ENCODE data around the gene FAM200A.

The FAM200A gene

DNA sequence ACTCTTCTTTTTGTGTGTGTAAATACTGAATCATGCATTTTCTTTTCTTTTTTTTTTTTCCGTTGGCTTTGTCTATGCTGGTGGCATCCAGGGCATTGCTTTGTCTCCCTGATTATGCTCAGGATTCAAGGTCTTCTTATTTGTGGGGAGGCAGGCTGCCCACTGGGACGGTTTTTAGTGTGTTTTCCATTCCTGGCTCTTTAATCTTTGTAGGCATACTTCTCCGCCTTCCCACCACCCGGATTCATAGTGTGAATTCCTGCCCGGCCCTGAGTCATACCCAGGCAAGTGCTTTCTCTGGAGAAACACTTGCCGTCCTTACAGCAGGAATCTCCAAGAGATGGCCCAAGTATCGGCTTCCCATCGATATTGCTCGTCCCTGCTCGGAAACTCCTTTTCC lies 11.7 kb upstream of the FAM200A start:
- H3K27ac ChIP-seq: no peak overlapping the region
- peaks cover 14% of the 10 kb centered on the region; the same call in 1 of the 2 replicates for H3K36me3 ChIP-seq (ENCODE audit: insufficient read depth)
- H2AFZ ChIP-seq (ENCODE audit: low read depth): no peak overlapping the region
- TF ChIP-seq CTCF (conservative IDR thresholded peaks at IDR 0.05; ENCODE audit: low read depth, low read length): no peak
- H3K4me3 ChIP-seq (IDR thresholded peaks at IDR 0.05; ENCODE audit: insufficient read depth, low read depth, low read length): no peak overlapping the region
- H3K9ac ChIP-seq: no peak overlapping the region
- H3K27me3 ChIP-seq (ENCODE audit: insufficient read depth, low read depth): no peaks in the 10 kb centered on the region
- H4K20me1 ChIP-seq (ENCODE audit: insufficient read depth): no peaks in the 10 kb centered on the region
- H3K4me1 ChIP-seq (ENCODE audit: low read depth, poor library complexity, severe bottlenecking): peaks cover 12% of the 10 kb centered on the region
- H3K4me2 ChIP-seq: no peak overlapping the region
- peaks cover 21% of the 10 kb centered on the region for H3K79me2 ChIP-seq (ENCODE audit: insufficient read depth, low read depth)

DNA sequence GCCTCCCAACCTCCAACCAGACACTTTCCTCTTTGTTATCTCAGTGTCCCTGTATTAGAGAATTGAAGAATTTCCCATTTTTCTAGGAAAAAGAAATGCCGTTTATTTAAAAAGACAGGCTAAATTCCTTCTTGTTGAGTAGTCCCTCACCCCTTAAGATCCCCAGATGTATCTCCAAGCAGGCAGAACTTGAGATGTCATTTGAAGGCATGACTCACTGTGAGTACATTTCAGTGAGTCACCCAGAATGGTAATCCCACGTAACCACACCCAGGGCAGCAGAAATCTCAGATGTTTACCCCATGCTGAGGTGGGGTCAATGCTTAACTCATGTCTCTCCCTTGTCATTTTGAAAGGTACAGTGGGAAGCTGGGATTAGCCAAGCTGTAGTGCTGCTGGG lies 10.9 kb upstream of the FAM200A start:
- no peak overlapping the region for H3K4me2 ChIP-seq
- no peak overlapping the region for H3K9ac ChIP-seq
- H2AFZ ChIP-seq (ENCODE audit: low read depth): no peak overlapping the region
- H3K4me1 ChIP-seq (ENCODE audit: low read depth, poor library complexity, severe bottlenecking): peaks cover 12% of the 10 kb centered on the region
- no peak overlapping the region for H3K27ac ChIP-seq
- no peak for TF ChIP-seq CTCF (conservative IDR thresholded peaks at IDR 0.05; ENCODE audit: low read depth, low read length)
- H3K79me2 ChIP-seq (ENCODE audit: insufficient read depth, low read depth): peaks cover 22% of the 10 kb centered on the region
- H4K20me1 ChIP-seq (ENCODE audit: insufficient read depth): no peaks in the 10 kb centered on the region
- peaks cover 14% of the 10 kb centered on the region; the same call in 1 of the 2 replicates for H3K36me3 ChIP-seq (ENCODE audit: insufficient read depth)
- H3K27me3 ChIP-seq (ENCODE audit: insufficient read depth, low read depth): no peaks in the 10 kb centered on the region
- no peak overlapping the region for H3K4me3 ChIP-seq (IDR thresholded peaks at IDR 0.05; ENCODE audit: insufficient read depth, low read depth, low read length)

- no peak for TF ChIP-seq CTCF (conservative IDR thresholded peaks at IDR 0.05; ENCODE audit: low read depth, low read length)
- Histone ChIP-seq H3K4me1 (ENCODE audit: low read depth, poor library complexity, severe bottlenecking) (peaks cover 15% of the 10 kb centered on the region), H4K20me1 (ENCODE audit: insufficient read depth) (no peaks in the 10 kb centered on the region), H3K4me3 (IDR thresholded peaks at IDR 0.05; ENCODE audit: insufficient read depth, low read depth, low read length) (no peak overlapping the region), H3K79me2 (ENCODE audit: insufficient read depth, low read depth) (peaks cover 22% of the 10 kb centered on the region), H3K4me2 (no peak overlapping the region), H3K27ac (no peak overlapping the region), H3K27me3 (ENCODE audit: insufficient read depth, low read depth) (no peaks in the 10 kb centered on the region), H2AFZ (ENCODE audit: low read depth) (no peak overlapping the region), H3K36me3 (ENCODE audit: insufficient read depth) (peaks cover 14% of the 10 kb centered on the region; the same call in 1 of the 2 replicates), H3K9ac (no peak overlapping the region)
Measured at GRCh38 chr7:99562114-99562784, 10.3 kb upstream of the FAM200A start.

DNA sequence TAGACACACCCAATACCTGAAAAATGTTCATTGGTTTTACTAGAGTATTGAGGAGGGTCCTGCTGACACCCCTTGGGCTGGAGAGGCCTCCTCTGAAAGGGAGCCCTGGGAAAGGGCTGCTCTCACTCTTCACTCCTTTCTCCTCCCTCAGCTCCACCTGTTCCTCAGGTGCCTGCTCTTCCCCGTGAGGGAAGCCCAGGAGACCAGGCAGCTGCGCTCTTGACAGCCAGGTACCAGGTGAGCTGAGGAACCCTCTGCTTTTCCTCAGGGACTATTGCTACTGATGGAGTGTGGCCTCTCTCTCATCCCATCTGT lies 9.8 kb upstream of the FAM200A start:
- H3K4me3 ChIP-seq (IDR thresholded peaks at IDR 0.05; ENCODE audit: insufficient read depth, low read depth, low read length): no peak overlapping the region
- H3K27me3 ChIP-seq (ENCODE audit: insufficient read depth, low read depth): no peaks in the 10 kb centered on the region
- H3K36me3 ChIP-seq (ENCODE audit: insufficient read depth): peaks cover 14% of the 10 kb centered on the region; the same call in 1 of the 2 replicates
- no peak overlapping the region for H3K4me2 ChIP-seq
- peaks cover 20% of the 10 kb centered on the region for H3K4me1 ChIP-seq (ENCODE audit: low read depth, poor library complexity, severe bottlenecking)
- TF ChIP-seq CTCF (conservative IDR thresholded peaks at IDR 0.05; ENCODE audit: low read depth, low read length): no peak
- H3K27ac ChIP-seq: no peak overlapping the region
- H4K20me1 ChIP-seq (ENCODE audit: insufficient read depth): no peaks in the 10 kb centered on the region
- H2AFZ ChIP-seq (ENCODE audit: low read depth): no peak overlapping the region
- H3K79me2 ChIP-seq (ENCODE audit: insufficient read depth, low read depth): peaks cover 22% of the 10 kb centered on the region
- no peak overlapping the region for H3K9ac ChIP-seq
